HG02763 (cell line): ENCODE results near the gene CCDC86.

Experiments used
- ATAC-seq: cut with Tn5 transposase; IDR thresholded peaks from one replicate; pipeline ENCODE4 v1.9.1; 2021; ENCODE audit warnings: mild to moderate bottlenecking, moderate library complexity; ENCODE audit not compliant: unreplicated experiment

CCDC86 gene

DNA sequence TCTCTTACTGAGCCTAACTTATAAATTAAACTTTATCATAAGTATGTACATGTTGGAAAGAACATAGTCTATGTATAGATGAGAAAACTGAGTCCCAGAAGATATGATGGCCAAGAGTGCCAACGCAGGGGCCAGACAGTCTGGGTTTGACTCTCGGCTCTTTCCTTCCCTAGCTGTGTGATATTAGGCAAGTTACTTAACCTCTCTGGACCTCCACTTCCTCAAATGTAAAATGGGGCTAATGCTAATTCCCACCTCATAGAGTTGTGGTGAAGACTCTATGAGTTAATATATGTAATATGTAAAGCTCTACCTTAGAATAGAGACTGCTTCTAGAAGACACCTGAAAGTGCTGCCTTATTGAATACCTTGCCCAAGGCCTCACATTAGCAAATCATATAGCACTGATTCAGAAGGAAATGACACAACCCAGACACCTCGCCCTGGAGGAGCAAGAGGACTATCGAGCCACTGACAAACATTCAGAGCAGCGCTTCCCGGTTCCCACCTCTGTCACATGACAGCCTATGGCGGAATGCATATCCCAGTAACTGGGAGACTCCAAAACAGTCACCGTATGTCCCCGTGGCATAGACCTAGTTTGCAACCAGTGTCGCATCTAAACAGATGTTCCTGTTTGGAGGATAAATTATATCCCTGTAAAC lies 11.3 kb upstream of the CCDC86 start:
- ATAC-seq: peak; percentile 13

GRCh38 chr11:60831143-60831500 lies 10.8 kb upstream of the CCDC86 start:
- peak; percentile 58 for ATAC-seq

DNA sequence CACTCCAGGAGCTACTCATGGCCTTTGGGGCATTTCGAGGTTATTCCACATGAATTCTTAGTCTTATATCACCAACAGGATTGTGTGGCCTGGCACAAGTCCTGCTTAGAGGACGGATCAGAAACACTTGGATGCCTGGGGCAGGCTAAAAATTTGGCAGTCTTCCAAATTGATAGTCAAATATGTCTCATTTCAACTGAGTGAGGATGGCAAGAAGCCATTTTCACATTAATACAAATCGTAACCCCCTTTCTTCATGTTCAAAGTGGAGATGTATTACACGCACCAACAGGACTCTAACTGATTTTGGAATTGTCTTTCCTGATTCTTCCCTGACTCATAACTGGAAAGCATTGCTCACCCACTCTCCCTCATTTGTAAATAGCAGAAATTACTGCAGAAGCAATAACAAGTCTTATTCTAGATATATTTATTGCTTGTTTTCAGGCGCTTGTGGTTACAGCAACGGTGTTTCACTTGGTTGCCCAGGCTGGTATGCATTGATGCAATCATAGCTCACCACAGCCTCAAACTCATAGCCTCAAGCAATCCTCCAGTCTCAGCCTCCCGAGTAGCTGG lies 10.3 kb upstream of the CCDC86 start:
- no peak for ATAC-seq

DNA sequence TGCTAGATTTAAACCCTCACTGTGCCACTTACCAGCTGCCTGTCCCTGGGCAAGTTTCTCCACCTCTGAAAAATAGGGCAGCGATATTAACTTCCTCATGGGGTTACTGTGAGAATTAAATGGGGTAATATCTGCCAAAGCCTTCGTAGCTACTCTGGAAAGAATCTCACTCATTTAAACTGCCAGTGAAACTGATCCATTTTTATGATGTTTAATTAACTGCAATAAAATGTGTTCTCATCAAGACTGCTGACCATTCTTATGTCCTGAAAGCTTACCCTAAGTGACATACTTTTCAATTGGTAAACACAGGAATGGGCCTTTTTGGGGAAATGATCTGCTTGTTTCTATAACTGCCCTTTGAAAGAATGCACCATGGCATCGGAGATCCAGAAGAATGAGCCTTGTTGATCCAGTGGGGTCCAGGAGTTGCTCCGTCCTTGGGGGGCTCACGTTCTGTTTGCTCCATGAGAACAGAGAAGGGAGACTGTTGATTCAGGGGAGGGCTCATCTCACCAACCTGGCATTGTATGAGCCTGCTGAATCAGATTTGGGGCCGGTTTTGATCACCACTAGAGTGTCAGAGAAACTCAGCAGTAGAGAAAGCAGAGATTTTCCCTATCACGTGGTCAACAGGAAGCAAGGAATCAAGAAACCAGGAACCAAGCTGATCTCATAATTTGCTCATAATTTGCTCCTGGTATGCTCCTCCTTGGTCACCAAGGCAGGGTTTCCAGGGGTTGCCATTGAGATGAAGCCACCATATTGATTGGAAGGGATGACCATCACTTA lies 7.0 kb upstream of the CCDC86 start:
- no peak for ATAC-seq

- no peak for ATAC-seq
Observed at GRCh38 chr11:60835534-60835846, 6.4 kb upstream of the CCDC86 start.

GRCh38 chr11:60836866-60837515 lies 4.9 kb upstream of the CCDC86 start:
- ATAC-seq: no peak

GRCh38 chr11:60838132-60838531 lies 3.8 kb upstream of the CCDC86 start:
- ATAC-seq: no peak

GRCh38 chr11:60840470-60841430 lies 1.2 kb upstream of the CCDC86 start:
- no peak for ATAC-seq

GRCh38 chr11:60842668-60843600 lies 1.0 kb downstream of the CCDC86 start:
- ATAC-seq: no peak

DNA sequence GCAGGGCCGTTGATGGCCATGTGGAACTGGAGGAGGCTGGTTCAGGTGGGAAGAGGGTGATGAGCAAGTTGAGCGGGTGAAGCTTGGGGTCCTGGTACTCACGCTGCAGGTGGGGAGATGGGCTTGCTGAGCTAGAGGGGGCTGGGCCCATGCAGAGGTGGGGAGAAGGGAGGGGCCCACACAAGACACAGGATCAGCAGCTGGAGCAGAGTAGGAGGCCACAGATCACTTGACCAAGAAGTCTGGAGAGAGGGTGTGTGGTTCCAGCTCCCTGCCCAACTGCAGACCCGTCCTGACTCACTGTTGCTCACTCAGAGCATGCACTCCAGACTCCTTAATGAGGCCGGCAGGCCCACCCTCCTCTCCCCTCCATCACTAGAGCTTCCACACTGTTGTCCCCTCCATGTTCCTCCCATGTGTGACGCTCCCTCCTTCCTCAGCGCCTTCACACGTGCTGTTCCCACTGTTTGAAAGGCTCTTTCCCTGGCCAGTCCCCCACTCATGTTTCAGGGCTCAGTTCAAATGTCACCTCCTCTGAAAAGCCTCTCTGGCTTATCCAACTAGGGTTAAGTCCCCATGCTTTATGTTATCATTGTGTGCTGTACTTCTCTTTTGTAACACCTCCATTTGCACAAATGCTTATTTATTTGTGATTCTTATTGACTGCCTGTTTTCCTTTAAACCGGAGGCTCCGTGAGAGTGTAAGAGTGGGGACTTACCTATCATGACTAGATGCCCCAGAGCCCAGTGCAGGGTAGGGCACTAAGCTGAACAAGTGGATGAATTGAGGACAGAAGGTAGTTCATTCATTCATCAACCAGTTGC lies 2.3 kb downstream of the CCDC86 start:
- ATAC-seq: no peak

DNA sequence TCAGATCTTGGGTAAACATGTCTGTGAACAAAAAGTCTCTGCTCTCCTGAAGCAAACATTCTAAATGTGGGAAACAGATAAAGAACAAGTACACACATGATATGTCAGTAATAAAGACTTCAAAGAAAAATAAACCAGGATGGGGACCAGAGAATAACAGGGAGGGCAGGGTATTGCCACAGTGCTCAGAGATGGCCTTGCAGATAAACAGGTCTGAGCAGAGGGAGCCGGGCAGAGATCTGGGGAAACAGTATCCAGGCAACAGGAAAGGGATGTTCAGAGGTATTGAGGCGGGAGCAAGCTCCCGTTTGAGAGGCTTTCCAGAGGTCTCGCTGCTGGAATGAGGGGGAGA lies 2.9 kb downstream of the CCDC86 start:
- ATAC-seq: no peak

- ATAC-seq: no peak
Observed at GRCh38 chr11:60845338-60845737, 3.4 kb downstream of the CCDC86 start.

DNA sequence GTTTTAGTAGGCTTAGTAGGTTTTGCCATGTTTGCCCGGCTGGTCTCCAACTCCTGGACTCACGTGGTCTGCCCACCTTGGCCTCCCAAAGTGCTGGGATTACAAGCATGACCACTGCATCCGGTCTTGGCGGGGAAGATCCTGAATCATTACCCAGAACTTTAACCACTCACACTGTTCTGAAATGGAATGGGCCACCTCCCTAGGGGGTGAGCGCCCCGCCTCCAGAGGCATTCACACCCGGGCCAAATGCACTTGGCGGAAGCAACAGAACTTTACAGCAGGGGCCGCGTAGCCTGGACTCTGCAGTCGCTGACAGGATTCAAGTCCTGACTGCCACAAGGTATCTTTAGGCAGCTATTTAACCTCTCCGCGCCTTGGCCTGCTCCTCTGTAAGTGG lies 5.4 kb downstream of the CCDC86 start:
- no peak for ATAC-seq

GRCh38 chr11:60847896-60848295 lies 6.0 kb downstream of the CCDC86 start:
- no peak for ATAC-seq

DNA sequence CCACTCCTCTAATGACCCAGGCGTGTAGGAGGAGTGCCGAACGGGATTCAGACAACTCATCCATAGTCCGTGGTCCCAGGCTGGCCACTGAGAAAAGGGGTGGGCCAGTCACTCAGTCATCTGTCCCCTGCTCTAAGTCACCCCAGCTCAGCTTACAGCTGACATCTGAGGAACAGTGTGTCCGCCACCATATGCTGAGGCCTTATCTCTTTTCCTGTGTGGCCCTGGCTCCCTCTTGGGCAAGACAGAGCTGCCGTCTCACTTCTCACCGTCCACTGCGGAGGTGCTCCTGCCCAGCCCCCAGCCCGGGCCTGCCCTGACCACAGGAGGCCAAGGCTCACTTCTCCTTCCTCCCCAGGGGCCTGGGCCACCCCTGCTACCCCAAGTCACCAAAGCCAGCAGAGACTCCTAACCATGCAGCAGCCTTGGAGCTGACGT lies 6.8 kb downstream of the CCDC86 start:
- ATAC-seq: no peak

GRCh38 chr11:60849641-60850520 lies 8.0 kb downstream of the CCDC86 start:
- no peak for ATAC-seq

- ATAC-seq: no peak
Observed at GRCh38 chr11:60851327-60852104, 9.6 kb downstream of the CCDC86 start.
